NCI-H526 (cell line): ENCODE results near the gene TPPP2.
A peak's percentile ranks its signal among the peaks of the same experiment; 100 is the strongest.

ENCODE experiments used
- DNase-seq, 2 experiments: peaks; one replicate each; lab custom pipeline; 2025; lab: John Stamatoyannopoulos, UW

The TPPP2 gene

DNA sequence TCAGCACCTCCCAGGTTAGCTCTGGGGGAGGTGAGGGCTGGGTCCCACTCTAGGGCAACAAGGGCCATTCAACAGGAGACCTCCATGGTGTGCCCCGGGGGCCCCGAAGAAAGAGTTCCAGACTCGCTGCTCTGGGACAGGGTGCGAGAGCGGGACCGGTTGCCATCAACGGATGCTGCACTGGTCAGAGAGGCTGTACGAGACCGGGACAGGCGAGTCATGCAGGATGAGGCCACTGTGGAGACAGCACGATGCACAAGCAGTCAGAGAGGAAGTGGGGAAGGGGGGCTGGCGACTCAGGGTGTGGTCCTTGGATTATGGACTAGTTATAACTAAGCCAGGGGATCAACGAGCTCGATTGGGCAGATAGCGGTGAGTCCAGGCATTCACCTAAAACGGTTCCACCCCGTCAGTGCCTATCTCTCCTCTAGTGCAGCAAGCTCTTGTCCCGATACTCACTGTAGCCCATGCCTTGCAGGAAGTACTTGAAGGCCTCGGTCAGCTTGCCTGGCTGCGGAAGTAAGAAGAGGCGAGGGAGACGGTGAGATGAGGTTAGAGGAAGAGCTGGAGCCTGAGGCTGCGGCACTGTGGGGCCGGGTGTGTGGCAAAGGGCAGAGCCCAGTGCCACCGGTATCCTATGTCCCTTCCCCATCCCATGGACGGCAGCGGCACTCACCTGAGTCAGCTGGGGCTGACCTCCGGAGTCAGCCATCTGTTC lies 12.3 kb upstream of the TPPP2 start:
- DNase-seq, result no peak

DNA sequence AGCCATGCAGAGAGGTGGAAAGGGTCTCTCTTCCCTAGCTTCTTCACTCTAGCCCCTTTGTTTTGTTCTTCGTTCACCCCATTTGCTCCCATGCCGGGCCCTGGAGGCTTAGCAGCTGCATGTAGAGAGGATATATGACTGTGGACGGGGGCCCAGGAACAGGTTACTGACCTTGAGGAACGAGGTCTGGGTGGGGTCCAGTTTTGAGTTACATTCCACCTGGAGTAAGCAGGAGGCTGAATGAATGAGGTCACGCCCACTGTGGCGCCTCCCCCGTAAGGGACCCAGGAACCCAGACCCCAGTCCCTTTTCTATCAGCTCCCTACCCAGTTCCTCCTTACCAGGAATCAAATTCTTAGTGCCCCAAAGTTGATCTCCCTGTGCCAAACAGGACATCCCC lies 11.7 kb upstream of the TPPP2 start:
- DNase-seq, result no peak

- no peak for DNase-seq
Observed at GRCh38 chr14:21018781-21019180, 11.2 kb upstream of the TPPP2 start.

DNA sequence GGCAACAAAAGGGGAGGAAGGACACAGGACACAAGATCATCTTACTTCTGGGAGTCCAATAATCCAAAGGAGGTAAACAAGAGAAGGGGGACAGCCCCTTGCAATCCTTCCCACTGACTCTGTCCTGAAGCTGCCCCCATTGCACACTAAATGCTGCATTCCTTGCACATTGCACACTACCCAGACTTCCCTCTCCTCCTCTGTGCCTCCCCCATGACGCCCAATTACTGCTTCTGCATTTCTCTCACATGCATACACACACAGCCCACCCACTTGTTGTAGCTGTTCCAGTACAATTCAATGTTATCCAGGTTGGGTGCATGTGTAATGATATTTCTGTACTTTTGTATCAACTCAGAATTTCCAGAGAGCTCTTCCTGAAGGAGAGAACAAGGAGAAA lies 10.7 kb upstream of the TPPP2 start:
- DNase-seq, result no peak

DNA sequence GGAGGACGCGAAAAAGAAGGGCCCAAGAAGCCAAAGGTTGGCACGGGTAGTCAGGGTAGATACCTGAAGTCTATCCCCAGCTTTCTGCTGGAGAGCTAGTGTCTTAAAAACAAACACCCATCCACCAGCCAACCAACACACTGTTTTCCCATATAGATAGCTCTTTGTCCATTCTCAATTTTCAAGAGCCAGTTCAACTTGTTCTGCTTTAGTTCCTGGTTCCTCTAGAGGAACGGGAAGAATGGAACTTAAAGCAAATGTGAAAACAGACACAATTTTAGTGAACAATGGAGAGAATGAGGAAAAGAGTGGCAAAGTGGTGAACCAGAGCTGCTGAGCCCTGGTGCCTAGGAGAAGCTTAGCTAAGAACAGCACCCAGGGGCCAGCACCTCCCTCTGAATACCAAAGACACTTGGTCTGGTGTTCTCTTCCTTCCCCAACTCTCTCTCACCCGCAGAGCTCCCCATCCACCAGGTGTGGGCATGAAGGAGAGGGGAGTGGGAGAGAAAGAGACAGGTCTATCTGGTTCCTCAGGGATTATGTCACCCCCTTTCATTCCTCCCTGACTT lies 9.0 kb upstream of the TPPP2 start:
- DNase-seq, result no peak

DNA sequence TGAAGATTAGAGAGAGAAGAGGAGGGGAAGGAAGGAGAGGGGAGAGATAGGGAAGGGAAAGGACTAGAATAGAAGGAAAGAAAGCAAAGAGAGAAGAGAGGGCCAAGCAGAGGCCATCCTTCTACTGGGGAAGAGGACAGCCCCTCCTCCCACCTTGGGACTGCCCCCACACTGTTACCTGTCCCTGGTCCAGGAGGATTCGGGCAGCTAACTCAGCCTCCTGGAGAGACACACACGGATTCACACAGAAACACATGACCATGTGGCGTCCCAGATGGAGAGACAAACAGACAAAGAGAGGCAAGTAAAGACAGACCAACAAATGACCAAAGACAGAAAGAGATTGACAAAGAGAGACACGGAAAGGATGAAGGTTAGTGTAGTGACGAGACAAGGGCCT lies 7.3 kb upstream of the TPPP2 start:
- no peak for DNase-seq

DNA sequence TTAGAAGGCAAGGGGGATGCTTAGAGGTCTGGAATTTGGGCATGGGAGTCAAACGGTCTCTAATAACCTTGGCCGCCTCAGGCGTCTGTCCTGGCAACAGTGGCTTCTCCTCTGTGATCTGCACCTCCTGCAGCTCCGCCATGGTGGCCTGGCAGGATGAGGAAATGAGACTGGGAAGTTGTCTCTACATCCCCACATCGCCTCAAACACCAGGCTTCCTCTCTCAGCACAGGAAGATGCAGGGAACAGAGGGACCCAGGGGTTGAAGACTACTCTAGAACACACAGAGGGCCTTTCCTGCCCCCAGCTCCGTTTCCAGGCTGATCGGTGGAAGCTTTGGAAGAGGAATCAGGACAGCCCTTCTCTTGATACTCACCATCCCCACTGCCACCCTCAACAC lies 6.8 kb upstream of the TPPP2 start:
- DNase-seq, result no peak

GRCh38 chr14:21023817-21024584 lies 6.0 kb upstream of the TPPP2 start:
- DNase-seq, result no peak

- peak in 1 of 2 experiments; percentile 86 for DNase-seq
Observed at GRCh38 chr14:21024585-21025370, 5.2 kb upstream of the TPPP2 start, which contains the start of gene NDRG2. NDRG2 (minus strand) TSS chr14:21025061; CDS start chr14:21023315, 1,746 bp downstream.

- DNase-seq, result peak in 1 of 2 experiments; percentile 30
Observed at GRCh38 chr14:21025371-21026273, 4.4 kb upstream of the TPPP2 start.

- DNase-seq, result no peak
Observed at GRCh38 chr14:21026274-21026987, 3.6 kb upstream of the TPPP2 start.

DNA sequence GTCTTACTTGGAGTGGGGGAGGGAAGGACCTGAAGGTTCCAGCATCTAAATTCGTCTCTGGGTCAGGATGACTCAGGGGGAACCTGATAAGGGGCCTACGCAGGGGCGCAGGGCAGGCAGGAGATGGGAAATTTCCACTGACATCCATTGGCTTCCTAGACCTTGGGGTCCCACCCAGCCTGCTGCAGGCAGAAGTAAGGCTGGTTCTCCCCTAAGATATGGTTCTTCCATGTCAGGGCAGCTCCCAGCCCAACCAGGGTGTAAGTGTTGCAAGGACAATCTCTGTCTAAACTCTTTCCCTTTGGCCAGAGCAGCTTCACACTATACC lies 3.1 kb upstream of the TPPP2 start:
- DNase-seq, result no peak

- DNase-seq, result no peak
Observed at GRCh38 chr14:21030531-21030930, 514 bp downstream of the TPPP2 start.

GRCh38 chr14:21032326-21033132 lies 2.5 kb downstream of the TPPP2 start:
- no peak for DNase-seq

- DNase-seq, result no peak
Observed at GRCh38 chr14:21033133-21033698, 3.2 kb downstream of the TPPP2 start.

- no peak for DNase-seq
Observed at GRCh38 chr14:21034707-21035106, 4.7 kb downstream of the TPPP2 start, which contains the start of gene RNASE13. RNASE13 (minus strand) TSS chr14:21034807; CDS start chr14:21034288, 519 bp downstream.

- DNase-seq, result no peak
Observed at GRCh38 chr14:21036751-21037150, 6.7 kb downstream of the TPPP2 start.

DNA sequence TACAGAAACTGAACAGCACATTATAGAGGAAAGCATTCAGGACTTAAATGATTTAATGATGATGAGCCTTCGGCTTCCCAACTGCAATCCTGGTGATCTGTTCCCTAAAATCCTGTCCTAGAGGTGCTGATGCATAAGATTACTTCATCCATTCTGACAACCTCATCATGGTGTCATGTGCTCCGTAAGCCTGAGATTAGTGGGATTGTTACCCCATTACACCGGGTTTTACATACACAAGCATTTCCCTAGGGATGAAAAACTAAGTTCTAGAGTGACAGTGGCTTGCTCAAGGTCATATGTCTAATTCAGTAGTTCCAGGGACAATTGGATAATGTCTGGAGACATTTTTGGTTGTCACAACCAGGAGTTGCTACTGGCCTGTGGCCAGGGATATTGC lies 7.1 kb downstream of the TPPP2 start:
- no peak for DNase-seq
